Endothelial cell of umbilical vein (primary cell): ENCODE measurements around the gene LEO1. TPM values are rescaled to one million over a fixed set of nuclear protein-coding genes. Genes with fewer than 3 reads are reported as not detected.

ENCODE experiments used
- BruUV-seq: library from RNA; stranded (reverse); fragments of 400-500 nt; replicated peaks from 2 replicates; lab custom pipeline; 2021; lab: Mats Ljungman, UMichigan
- CTCF ChIA-PET: fragments of 300-600, 350-600 bp; sonication (Branson Sonifier 250); formaldehyde crosslinking; loops from one replicate; lab custom pipeline; 2021; ENCODE audit warnings: antibody characterized with exemption, inconsistent platforms; lab: Charles Lee
- POLR2A ChIA-PET: fragments of 300-600, 350-600 bp; sonication (Branson Sonifier 250); formaldehyde crosslinking; loops from one replicate; lab custom pipeline; 2021; ENCODE audit warnings: antibody characterized with exemption, inconsistent platforms; lab: Charles Lee
- DNase-seq: peaks from one replicate; pipeline ENCODE4 v3.0.0-alpha.2; 2011; ENCODE audit warnings: low read depth, low spot score
- FAIRE-seq: peaks from 2 replicates; lab custom pipeline; 2011; peaks lifted over from hg19 to GRCh38; lab: Jason Lieb, UNC
- H2AFZ ChIP-seq: 2 replicates; pipeline ENCODE4 v1.6.0; 2012; ENCODE audit warnings: low read depth, low read length, control low read depth, inconsistent platforms
- H3K27ac ChIP-seq: 2 replicates; pipeline ENCODE4 v1.5.1; 2011; ENCODE audit warnings: low read depth, mild to moderate bottlenecking, control low read depth, low read length, moderate library complexity; ENCODE audit not compliant: insufficient read depth
- H3K27me3 ChIP-seq, 2 experiments: 2 replicates each; pipeline versions ENCODE4 v1.6.0 to v1.6.1; 2011; ENCODE audit warnings: low read length in 2 of 2, mixed read lengths in 1 of 2; ENCODE audit not compliant: control insufficient read depth in 2 of 2, insufficient read depth in 2 of 2
- H3K36me3 ChIP-seq, 2 experiments: 2 replicates in 1 of 2; 3 replicates in 1 of 2; pipeline ENCODE4 v1.5.1; 2011; ENCODE audit warnings: low read length in 2 of 2, mild to moderate bottlenecking in 1 of 2, moderate library complexity in 1 of 2; ENCODE audit not compliant: control insufficient read depth in 2 of 2, insufficient read depth in 2 of 2; ENCODE audit errors: extremely low read depth in 1 of 2
- H3K4me1 ChIP-seq: 3 replicates; pipeline ENCODE4 v1.5.1; 2011; ENCODE audit warnings: mild to moderate bottlenecking, low read length; ENCODE audit not compliant: control insufficient read depth, insufficient read depth; ENCODE audit errors: extremely low read depth
- H3K4me2 ChIP-seq: 2 replicates; pipeline ENCODE4 v1.6.1; 2011; ENCODE audit warnings: low read length, control low read depth, mixed read lengths; ENCODE audit not compliant: insufficient read depth
- H3K4me3 ChIP-seq, 3 experiments: fragments of 200-600 bp in 1 of 3; sonication (generic), shearing (Covaris generic) in 1 of 3; replicated peaks in 1 of 3; 2 replicates each; pipeline ENCODE4 v1.5.1; 2011 to 2016; ENCODE audit warnings: control low read depth in 3 of 3, low read length in 3 of 3, mild to moderate bottlenecking in 2 of 3, inconsistent platforms in 1 of 3, low read depth in 1 of 3, moderate library complexity in 1 of 3; ENCODE audit not compliant: insufficient read depth in 1 of 3
- H3K79me2 ChIP-seq: 2 replicates; pipeline ENCODE4 v1.6.0; 2012; ENCODE audit warnings: low read length, inconsistent platforms; ENCODE audit not compliant: control insufficient read depth, insufficient read depth
- H3K9ac ChIP-seq: replicated peaks from 2 replicates; pipeline ENCODE3; 2011; ENCODE audit warnings: low read length, control low read depth; ENCODE audit not compliant: insufficient read depth; ENCODE audit errors: extremely low read depth
- H3K9me1 ChIP-seq: replicated peaks from 3 replicates; pipeline ENCODE4 v1.6.0; 2011; ENCODE audit warnings: mild to moderate bottlenecking, low read length; ENCODE audit not compliant: control insufficient read depth, insufficient read depth; ENCODE audit errors: extremely low read depth
- H3K9me3 ChIP-seq: replicated peaks from 2 replicates; pipeline ENCODE4 v1.5.1; 2012; ENCODE audit warnings: low read length, inconsistent platforms; ENCODE audit not compliant: control insufficient read depth, insufficient read depth
- H4K20me1 ChIP-seq: replicated peaks from 2 replicates; pipeline ENCODE3; 2011; ENCODE audit warnings: mild to moderate bottlenecking, low read length; ENCODE audit not compliant: control insufficient read depth, insufficient read depth; ENCODE audit errors: extremely low read depth
- CTCF ChIP-seq, 2 donors: IDR thresholded peaks; 1 replicate in 1 of 2; 2 replicates in 1 of 2; pipeline ENCODE4 v1.5.1; 2011; ENCODE audit warnings: low read length in 2 of 2, mild to moderate bottlenecking in 2 of 2, moderate library complexity in 2 of 2, control low read depth in 1 of 2, inconsistent platforms in 1 of 2, low read depth in 1 of 2; ENCODE audit not compliant: insufficient read depth in 1 of 2; ENCODE audit errors: extremely low read depth in 1 of 2
- EZH2 ChIP-seq: IDR thresholded peaks from 2 replicates; pipeline ENCODE4 v1.6.1; 2012; ENCODE audit warnings: borderline replicate concordance, low read depth, mild to moderate bottlenecking, moderate library complexity, low read length, inconsistent platforms; ENCODE audit not compliant: severe bottlenecking
- MYC ChIP-seq: IDR thresholded peaks from one replicate; pipeline ENCODE4 v1.6.1; 2011; ENCODE audit warnings: mild to moderate bottlenecking, low read depth, low read length
- POLR2AphosphoS5 ChIP-seq: IDR thresholded peaks from 2 replicates; pipeline ENCODE4 v1.6.1; 2012; ENCODE audit warnings: low read depth, mild to moderate bottlenecking, control low read depth, low read length, moderate library complexity; ENCODE audit not compliant: insufficient read depth
- dilution Hi-C: fragments of 300-500 bp; cut with MboI; formaldehyde crosslinking; loops from one replicate; pipeline ENCODE4 v1.15.0; 2019; ENCODE audit warnings: low sequenced_read_pairs; ENCODE audit not compliant: extremely low pct_ligation_motif_present
- intact Hi-C: fragments of 100-400 bp; cut with micrococcal nuclease; formaldehyde crosslinking; loops from one replicate; pipeline ENCODE4 v1.10.0; 2022
- polyA plus RNA-seq, 4 experiments: library from polyadenylated mRNA; depleted of rRNA in 3 of 4; stranded (reverse) in 3 of 4; unstranded in 1 of 4; fragments of >200 nt; gene quantifications; 2 replicates each; pipeline versions ENCODE4 v1.2.1 to v1.2.3, GENCODE V29; 2011 to 2012; ENCODE audit warnings: missing spikeins in 1 of 4
- small RNA-seq: library from RNA; depleted of rRNA; stranded (forward); fragments of <200 nt; gene quantifications from one replicate; pipeline ENCODE3, GENCODE V24; 2012; ENCODE audit warnings: low replicate concordance, low read depth; ENCODE audit not compliant: insufficient read depth, insufficient read length
- total RNA-seq: library from RNA; stranded (reverse); gene quantifications from 2 replicates; pipeline ENCODE4 v1.2.3, GENCODE V29; 2021

LEO1 gene
- total and polyA plus RNA-seq, 2 donors (not counting 3 experiments of a cell fraction or from before 2014, with no cell fraction given), result 1.3 to 28.0 TPM

GRCh38 chr15:51888593-51889195, 82.9 kb downstream of the LEO1 start:
- CTCF ChIA-PET, result interaction anchor here (0.6 to 2.8 kb wide), 34 partner anchors 8 to 339 kb away, joined by 3 to 55 read pairs (median 6); partner anchors contain the start of gene TMOD3
- Histone ChIP-seq H3K4me2 (no peak overlapping the region), H3K36me3 (peaks cover 0 to 5% of the 10 kb centered on the region in 2 experiments), H3K9me1 (no peaks in the 10 kb centered on the region), H3K27me3 (no peaks in the 10 kb centered on the region), H3K9me3 (no peaks in the 10 kb centered on the region), H4K20me1 (no peaks in the 10 kb centered on the region), H3K27ac (no peak overlapping the region), H3K79me2 (peaks cover 9% of the 10 kb centered on the region), H2AFZ (no peak overlapping the region), H3K4me3 (no peak overlapping the region), H3K4me1 (peaks cover 9% of the 10 kb centered on the region), H3K9ac (no peak overlapping the region)
- intact Hi-C loops, result no loop called here
- DNase-seq (peak; percentile 43), FAIRE-seq (peak; percentile 91)
- no TSS peak for BruUV-seq
- no peak for TF ChIP-seq EZH2
- TF ChIP-seq MYC, result no peak
- no peak for TF ChIP-seq POLR2AphosphoS5
- TF ChIP-seq CTCF (IDR thresholded peaks at IDR 0.05; ENCODE audit: extremely low read depth in 1 of 2, insufficient read depth in 1 of 2, low read depth in 1 of 2, low read length in 2 of 2), result peak; percentile 44 to 48
- POLR2A ChIA-PET, result no interaction called here
- dilution Hi-C loops, result no loop called here

Small RNAs within 50 kb of the gene (small RNA-seq; reads per million reads assigned to genes)
- not detected for gene RNU6-90P

Other genes starting within 250 kb of the LEO1 start
- 8.0 and 8.2 TPM in 2 replicates for gene LYSMD2, start 234.1 kb downstream of the LEO1 start, total RNA-seq
- gene LYSMD2, start 234.1 kb downstream of the LEO1 start, polyA plus RNA-seq, result 4.3 and 6.2 TPM in 2 replicates
- 2.5 and 2.7 TPM in 2 replicates for gene TMOD2, start 220.2 kb downstream of the LEO1 start, total RNA-seq
- gene TMOD2, start 220.2 kb downstream of the LEO1 start, polyA plus RNA-seq, result 0.32 and 0.46 TPM in 2 replicates
- gene TMOD3, start 142.1 kb downstream of the LEO1 start, total RNA-seq, result 63.7 and 64.3 TPM in 2 replicates
- gene TMOD3, start 142.1 kb downstream of the LEO1 start, polyA plus RNA-seq, result 7.6 and 10.4 TPM in 2 replicates
- gene MAPK6, start 47.4 kb upstream of the LEO1 start, total RNA-seq, result 35.7 and 37.4 TPM in 2 replicates
- 7.3 and 10.9 TPM in 2 replicates for gene MAPK6, start 47.4 kb upstream of the LEO1 start, polyA plus RNA-seq
- gene BCL2L10, start 141.0 kb upstream of the LEO1 start, total RNA-seq, result 0.44 TPM in 1 of 2 replicates, not detected in the other
- gene BCL2L10, start 141.0 kb upstream of the LEO1 start, polyA plus RNA-seq, result 1.8 and 1.9 TPM in 2 replicates
- 16.8 and 19.1 TPM in 2 replicates for gene GNB5, start 219.6 kb upstream of the LEO1 start, total RNA-seq
- 11.7 and 15.6 TPM in 2 replicates for gene GNB5, start 219.6 kb upstream of the LEO1 start, polyA plus RNA-seq